Testis (tissue), 5 donors: ENCODE data around the gene ZRANB3. TPM values are rescaled to one million over a fixed set of nuclear protein-coding genes. Genes with fewer than 3 reads are reported as not detected.

Source experiments
- DNase-seq: peaks from one replicate; pipeline ENCODE4 v3.0.0-alpha.2; 2019
- H3K27ac ChIP-seq, 2 donors: fragments of 200-600 bp; sonication (generic); one replicate each; pipeline ENCODE4 v1.5.1; 2019
- H3K27me3 ChIP-seq: fragments of 200-600 bp; sonication (generic); one replicate; pipeline ENCODE4 v1.5.1; 2019
- H3K36me3 ChIP-seq: fragments of 200-600 bp; sonication (generic); one replicate; pipeline ENCODE4 v1.5.1; 2017; ENCODE audit warnings: low read depth; ENCODE audit errors: missing control alignments
- H3K4me1 ChIP-seq: fragments of 200-600 bp; sonication (generic); one replicate; pipeline ENCODE4 v1.5.1; 2019
- H3K4me3 ChIP-seq, 2 donors: fragments of 200-600 bp; sonication (generic); one replicate each; pipeline ENCODE4 v1.5.1; 2017 to 2019
- H3K9me3 ChIP-seq: fragments of 200-600 bp; sonication (generic); one replicate; pipeline ENCODE4 v1.5.1; 2017
- POLR2A ChIP-seq: fragments of 450-650 bp; IDR thresholded peaks from one replicate; pipeline ENCODE4 v1.6.1; 2017; ENCODE audit warnings: antibody characterized with exemption, mild to moderate bottlenecking, moderate library complexity
- whole genome bisulfite sequencing, 2 donors: methylation state at CpG; one replicate each; pipeline ENCODE4 v1.1.5; 2018; 5-methylcytosine and 5-hydroxymethylcytosine counted together
- intact Hi-C: fragments of 100-400 bp; cut with DNase I; formaldehyde crosslinking; loops from one replicate; pipeline ENCODE4 v1.15.1; 2023; ENCODE audit warnings: low total_unique reads
- long read RNA-seq, 2 donors: transcript quantifications; one replicate each; lab custom pipeline, GENCODE V29; 2026
- polyA plus RNA-seq: library from polyadenylated mRNA; stranded (reverse); fragments of 350-450 nt; fragmentation: Illumina TruSeq; extraction: RNeasy Lipid Tissue Mini Kit (QIAGEN cat#74804); gene quantifications from one replicate; pipeline ENCODE4 v1.2.3, GENCODE V29; 2014; ENCODE audit warnings: low read depth, low replicate concordance; ENCODE audit not compliant: insufficient read depth
- total RNA-seq, 2 donors: library from RNA; depleted of rRNA; stranded (reverse); fragments of >200 nt; gene quantifications; one replicate each; pipeline ENCODE4 v1.2.3, GENCODE V29; 2016
- TF ChIP-seq, protein P1 (sequence below), 3 experiments: fragments of 450-650 bp in 2 of 3; fragments of 200-600 bp in 1 of 3; sonication (generic) in 1 of 3; IDR thresholded peaks; one replicate each; pipeline ENCODE4 v1.5.1; 2016 to 2019; ENCODE audit warnings: antibody characterized with exemption in 3 of 3, mild to moderate bottlenecking in 2 of 3, moderate library complexity in 1 of 3

ZRANB3 gene
- total RNA-seq (10 to 100 TPM; 19.3 to 28.8 TPM), polyA plus RNA-seq (8.6 TPM)
- long read RNA-seq, donor 1, full-length matches to known transcripts: 1 of 1 reads
- long read RNA-seq, donor 1, partial matches to known transcripts: 0 of 1 reads
- long read RNA-seq, donor 1, other reads (novel, unspliced or antisense): 0 of 1 reads
- long read RNA-seq, donor 2, partial matches to known transcripts: 51 of 51 reads
- long read RNA-seq, donor 2, other reads (novel, unspliced or antisense): 0 of 51 reads

DNA sequence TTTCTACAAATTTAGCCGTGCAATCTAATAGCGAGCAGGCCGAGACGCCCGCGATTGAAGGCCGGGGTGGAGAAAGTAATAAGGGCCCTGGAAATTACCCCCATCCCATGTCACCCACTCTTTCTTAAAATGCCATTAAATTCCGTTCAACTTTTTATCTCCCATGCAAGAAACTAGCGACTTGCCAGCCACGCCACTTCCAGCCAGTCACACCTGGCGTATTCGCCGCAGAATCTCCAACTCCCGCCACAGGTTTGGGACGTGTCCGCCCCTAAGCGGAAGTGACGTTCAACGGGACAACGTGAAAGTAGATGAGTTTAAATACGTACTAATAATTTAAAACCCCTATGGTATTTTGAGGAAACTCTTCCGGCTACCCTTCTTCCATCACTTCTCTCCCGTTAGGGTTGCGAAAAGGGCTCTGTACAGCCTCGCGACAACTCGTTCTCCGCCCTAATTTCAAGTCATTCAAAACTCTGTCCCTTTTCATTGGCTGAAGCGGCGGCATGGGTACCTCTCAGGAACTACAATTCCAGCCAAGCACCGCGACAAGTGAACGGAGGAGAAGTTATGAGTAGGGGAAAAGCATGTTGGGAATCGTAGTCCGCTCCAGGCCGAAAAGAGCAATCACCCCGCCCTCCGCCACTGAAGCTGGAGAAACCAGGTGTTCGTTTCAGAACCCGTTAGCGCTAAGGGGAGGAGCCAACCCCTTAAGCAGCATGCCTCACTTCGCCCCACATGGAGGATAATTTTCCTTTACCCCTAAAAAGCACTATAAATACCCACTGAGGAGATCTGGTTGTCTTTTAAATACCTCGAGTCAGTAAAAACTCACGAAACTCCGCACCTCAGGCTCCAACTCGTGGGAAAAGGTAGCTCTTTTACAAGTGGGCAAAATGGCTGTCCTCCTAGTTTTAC is at the start of gene ZRANB3:
Gene ZRANB3, minus strand, starts transcription at position 906 of the 918 bp plus-strand sequence.
- H3K4me3 ChIP-seq: peak within 1 kb of the TSS; percentile 78 to 80
- peaks cover 8% of the 10 kb centered on the region for H3K4me1 ChIP-seq
- peak; percentile 99 for DNase-seq
- TF ChIP-seq, protein P1, sequence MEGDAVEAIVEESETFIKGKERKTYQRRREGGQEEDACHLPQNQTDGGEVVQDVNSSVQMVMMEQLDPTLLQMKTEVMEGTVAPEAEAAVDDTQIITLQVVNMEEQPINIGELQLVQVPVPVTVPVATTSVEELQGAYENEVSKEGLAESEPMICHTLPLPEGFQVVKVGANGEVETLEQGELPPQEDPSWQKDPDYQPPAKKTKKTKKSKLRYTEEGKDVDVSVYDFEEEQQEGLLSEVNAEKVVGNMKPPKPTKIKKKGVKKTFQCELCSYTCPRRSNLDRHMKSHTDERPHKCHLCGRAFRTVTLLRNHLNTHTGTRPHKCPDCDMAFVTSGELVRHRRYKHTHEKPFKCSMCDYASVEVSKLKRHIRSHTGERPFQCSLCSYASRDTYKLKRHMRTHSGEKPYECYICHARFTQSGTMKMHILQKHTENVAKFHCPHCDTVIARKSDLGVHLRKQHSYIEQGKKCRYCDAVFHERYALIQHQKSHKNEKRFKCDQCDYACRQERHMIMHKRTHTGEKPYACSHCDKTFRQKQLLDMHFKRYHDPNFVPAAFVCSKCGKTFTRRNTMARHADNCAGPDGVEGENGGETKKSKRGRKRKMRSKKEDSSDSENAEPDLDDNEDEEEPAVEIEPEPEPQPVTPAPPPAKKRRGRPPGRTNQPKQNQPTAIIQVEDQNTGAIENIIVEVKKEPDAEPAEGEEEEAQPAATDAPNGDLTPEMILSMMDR (IDR thresholded peaks at IDR 0.05): no peak
- TF ChIP-seq POLR2A: no peak
- 0% methylated on average over 46 of the region's 46 CpGs for WGBS, 2 donors
- no peaks in the 10 kb centered on the region for H3K27me3 ChIP-seq
- no peaks in the 10 kb centered on the region for H3K36me3 ChIP-seq
- intact Hi-C loops: no loop called here
- no peaks in the 10 kb centered on the region for H3K9me3 ChIP-seq
- peak within 1 kb of the TSS; percentile 71 to 96 for H3K27ac ChIP-seq

DNA sequence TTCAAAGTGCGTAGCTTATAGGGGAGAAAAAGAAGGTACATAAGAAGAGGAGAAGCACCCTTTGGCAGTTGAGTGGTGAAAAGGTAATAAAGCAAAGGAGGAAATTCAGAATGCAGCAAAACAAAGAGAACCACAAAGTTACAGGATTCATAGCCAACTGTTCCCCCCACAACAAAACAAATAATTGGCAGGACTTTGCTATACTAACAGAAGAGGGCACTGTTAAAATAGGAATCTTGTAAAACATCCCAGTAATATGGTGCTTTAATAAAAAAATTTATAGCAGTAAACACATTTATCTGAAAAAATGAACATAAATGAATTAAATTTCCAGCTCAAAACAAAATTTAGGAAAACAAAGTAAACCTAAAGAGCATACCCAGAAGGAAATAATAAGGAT is 42.6 kb upstream of the ZRANB3 start:
- H3K27ac ChIP-seq: no peak overlapping the region
- WGBS, 2 donors: 94% methylated on average over 1 of the region's 1 CpG
- intact Hi-C loops: no loop called here
- no peaks in the 10 kb centered on the region for H3K27me3 ChIP-seq
- no peaks in the 10 kb centered on the region for H3K4me1 ChIP-seq
- no peak overlapping the region for H3K4me3 ChIP-seq
- H3K9me3 ChIP-seq: no peaks in the 10 kb centered on the region
- no peak for DNase-seq
- H3K36me3 ChIP-seq: no peaks in the 10 kb centered on the region
- no peak for TF ChIP-seq POLR2A
- TF ChIP-seq, protein P1 (IDR thresholded peaks at IDR 0.05): no peak

- Histone ChIP-seq H3K27ac (no peak overlapping the region), H3K36me3 (no peaks in the 10 kb centered on the region), H3K4me3 (no peak overlapping the region), H3K27me3 (no peaks in the 10 kb centered on the region), H3K4me1 (no peaks in the 10 kb centered on the region), H3K9me3 (no peaks in the 10 kb centered on the region)
- no peak for TF ChIP-seq POLR2A
- TF ChIP-seq, protein P1 (IDR thresholded peaks at IDR 0.05): no peak
- no peak for DNase-seq
- 85 to 91% methylated on average over 2 of the region's 2 CpGs for WGBS, 2 donors
- intact Hi-C loops: no loop called here
These were observed 39.9 kb upstream of the ZRANB3 start for GRCh38 chr2:135570884-135571283.

GRCh38 chr2:135563793-135564192 is 32.8 kb upstream of the ZRANB3 start:
- Histone ChIP-seq H3K4me3 (no peak overlapping the region), H3K9me3 (no peaks in the 10 kb centered on the region), H3K27ac (no peak overlapping the region), H3K27me3 (no peaks in the 10 kb centered on the region), H3K36me3 (no peaks in the 10 kb centered on the region), H3K4me1 (no peaks in the 10 kb centered on the region)
- 83 to 91% methylated on average over 4 of the region's 4 CpGs for WGBS, 2 donors
- intact Hi-C loops: no loop called here
- DNase-seq: no peak
- TF ChIP-seq, protein P1 (IDR thresholded peaks at IDR 0.05): no peak
- TF ChIP-seq POLR2A: no peak
